Activated CD4-positive, alpha-beta T cell treated with anti-CD3 and anti-CD28 coated beads for 36 hours (primary cell): ENCODE data around the gene GARIN5A. TPM values are rescaled to one million over a fixed set of nuclear protein-coding genes. Genes with fewer than 3 reads are reported as not detected.

Source experiments
- ATAC-seq: fragments of 200-7000 bp; cut with Tn5 transposase; one replicate; pipeline ENCODE4 v1.10.0; 2021; ENCODE audit warnings: mild to moderate bottlenecking, moderate library complexity
- CTCF ChIA-PET: fragments of 350-600 bp; sonication (Branson Sonifier 250); formaldehyde crosslinking; loops from one replicate; lab custom pipeline; 2021; ENCODE audit warnings: antibody characterized with exemption; lab: Charles Lee
- POLR2A ChIA-PET: fragments of 350-600 bp; sonication (Branson Sonifier 250); formaldehyde crosslinking; loops from one replicate; lab custom pipeline; 2021; ENCODE audit warnings: antibody characterized with exemption, inconsistent platforms; lab: Charles Lee
- DNase-seq: peaks from one replicate; pipeline ENCODE4 v3.0.0-alpha.2; 2020
- H3K27ac Mint-ChIP-seq: one replicate; pipeline ENCODE4 v1.8.0; 2021; ENCODE audit warnings: mixed read lengths
- H3K27me3 Mint-ChIP-seq: one replicate; pipeline ENCODE4 v1.8.0; 2021; ENCODE audit warnings: mixed read lengths
- H3K36me3 Mint-ChIP-seq: one replicate; pipeline ENCODE4 v1.8.0; 2021; ENCODE audit warnings: low read depth, mixed read lengths
- H3K4me1 Mint-ChIP-seq: one replicate; pipeline ENCODE4 v1.8.0; 2021; ENCODE audit warnings: mixed read lengths
- H3K4me3 Mint-ChIP-seq: one replicate; pipeline ENCODE4 v1.8.0; 2021; ENCODE audit warnings: mild to moderate bottlenecking, moderate library complexity, mixed read lengths
- H3K9me3 Mint-ChIP-seq: one replicate; pipeline ENCODE4 v1.8.0; 2021; ENCODE audit warnings: low read depth, mixed read lengths
- intact Hi-C, 2 experiments: fragments of 100-400 bp; cut with DNase I in 1 of 2; cut with micrococcal nuclease in 1 of 2; formaldehyde crosslinking; loops; one replicate each; pipeline versions ENCODE4 v1.14.2 to v1.15.1; 2022 to 2024; cut with DNase I, micrococcal nuclease
- total RNA-seq, 2 experiments: library from RNA; stranded (reverse); gene quantifications; one replicate each; pipeline ENCODE4 v1.2.3, GENCODE V29; 2021

GARIN5A gene
- total RNA-seq, 2 experiments from 2014 or later, result 0.48 to 0.58 TPM

DNA sequence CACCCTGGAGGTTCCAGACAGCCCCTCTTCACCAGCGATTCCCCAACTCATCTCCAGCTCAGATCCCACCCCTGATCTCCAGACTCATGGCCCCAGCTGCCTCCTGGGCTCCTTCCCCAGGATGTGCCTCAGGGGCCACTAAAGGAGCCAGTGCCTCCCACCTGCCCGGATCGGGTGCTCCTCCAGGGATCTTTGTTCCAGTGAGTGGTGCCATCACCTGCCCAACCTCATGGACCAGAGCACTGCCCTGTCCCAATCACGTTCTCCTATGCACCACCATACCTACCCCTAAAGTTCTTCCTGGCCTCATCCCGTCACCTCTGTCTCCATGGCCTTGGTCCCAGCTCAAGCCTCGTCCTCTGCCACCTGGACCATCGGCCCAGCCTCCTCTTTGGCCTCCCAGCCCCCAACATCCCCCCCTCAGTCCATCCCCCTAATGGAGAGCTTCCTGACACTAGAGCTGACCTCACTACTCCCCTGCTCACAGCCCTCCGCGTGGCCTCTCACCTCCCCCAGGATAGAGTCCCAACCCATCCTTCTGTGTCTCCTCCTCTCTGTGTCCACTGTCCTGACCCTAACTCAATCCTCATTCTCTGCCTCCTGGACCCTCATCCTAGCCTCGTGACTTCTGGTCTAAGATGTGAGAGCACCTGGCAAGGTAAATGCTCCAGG is 8.8 kb upstream of the GARIN5A start:
- Mint-ChIP-seq H3K4me3 (no peak overlapping the region), H3K36me3 (peaks cover 22% of the 10 kb centered on the region), H3K27me3 (no peaks in the 10 kb centered on the region), H3K9me3 (peaks cover 3% of the 10 kb centered on the region), H3K4me1 (peaks cover 11% of the 10 kb centered on the region), H3K27ac (no peak overlapping the region)
- intact Hi-C loops, result loop anchor here in 1 of 2 experiments (5.0 kb wide), 1 partner anchor 72 kb away; no protein-coding TSS in a partner anchor
- DNase-seq (no peak), ATAC-seq (no peak)
- POLR2A ChIA-PET, result interaction anchor here (0.6 kb wide), 1 partner anchor 209 kb away, joined by 3 read pairs; no protein-coding TSS in a partner anchor
- CTCF ChIA-PET, result no interaction called here

DNA sequence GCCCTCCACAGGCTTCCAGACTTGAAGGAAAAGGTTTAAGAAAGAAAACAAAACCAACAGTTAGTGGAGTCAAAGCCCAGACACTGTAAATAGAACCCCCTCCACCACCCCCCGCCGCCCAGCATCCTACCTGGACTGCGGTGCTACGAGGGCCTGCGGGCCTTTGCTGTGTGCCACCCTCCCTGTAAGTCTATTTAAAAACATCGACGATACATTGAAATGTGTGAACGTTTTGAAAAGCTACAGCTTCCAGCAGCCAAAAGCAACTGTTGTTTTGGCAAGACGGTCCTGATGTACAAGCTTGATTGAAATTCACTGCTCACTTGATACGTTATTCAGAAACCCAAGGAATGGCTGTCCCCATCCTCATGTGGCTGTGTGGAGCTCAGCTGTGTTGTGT is 6.3 kb upstream of the GARIN5A start:
- Mint-ChIP-seq H3K27me3 (no peaks in the 10 kb centered on the region), H3K27ac (no peak overlapping the region), H3K36me3 (peaks cover 35% of the 10 kb centered on the region), H3K4me1 (peaks cover 14% of the 10 kb centered on the region), H3K9me3 (peaks cover 3% of the 10 kb centered on the region), H3K4me3 (no peak overlapping the region)
- POLR2A ChIA-PET, result interaction anchor here (0.6 kb wide), 1 partner anchor 60 kb away, joined by 3 read pairs; no protein-coding TSS in a partner anchor
- intact Hi-C loops, result no loop called here
- DNase-seq (no peak), ATAC-seq (no peak)
- CTCF ChIA-PET, result interaction anchor here (1.1 to 1.4 kb wide), 2 partner anchors 28 to 301 kb away, joined by 3 read pairs; partner anchors contain the start of gene JOSD2

DNA sequence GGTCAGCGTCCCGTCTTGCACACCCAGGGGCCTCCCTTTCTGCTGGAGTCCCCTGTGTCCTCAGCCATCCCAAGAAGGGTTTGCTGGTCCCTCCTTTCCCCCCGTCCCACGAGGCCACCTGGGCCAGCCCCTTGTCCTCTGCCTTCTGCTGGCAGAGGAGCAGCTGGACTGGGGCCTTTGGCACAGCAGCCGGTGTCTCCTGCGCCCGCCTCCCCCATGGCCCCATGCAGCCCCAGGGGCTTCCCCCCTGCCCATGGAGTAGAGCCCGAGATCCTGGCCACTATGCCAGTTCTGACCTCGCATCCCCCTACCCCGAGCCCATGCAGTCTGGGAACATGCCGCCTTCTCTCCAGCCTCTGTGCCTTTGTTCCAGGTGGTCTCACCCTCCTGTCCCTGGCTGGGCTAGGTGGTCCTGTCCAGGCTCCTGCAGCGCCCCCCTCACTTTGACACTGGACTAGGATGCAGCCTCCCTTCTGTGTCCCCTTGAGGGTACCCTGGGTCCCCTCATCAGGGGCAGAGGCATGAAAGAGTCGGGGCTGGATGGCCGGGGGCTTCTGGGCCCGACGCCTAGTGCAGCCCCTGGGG is 5.7 kb upstream of the GARIN5A start:
- intact Hi-C loops, result no loop called here
- POLR2A ChIA-PET, result interaction anchor here (0.6 kb wide), 1 partner anchor 59 kb away, joined by 3 read pairs; no protein-coding TSS in a partner anchor
- CTCF ChIA-PET, result no interaction called here
- Mint-ChIP-seq H3K4me3 (no peak overlapping the region), H3K9me3 (peaks cover 3% of the 10 kb centered on the region), H3K27ac (no peak overlapping the region), H3K36me3 (peaks cover 41% of the 10 kb centered on the region), H3K27me3 (no peaks in the 10 kb centered on the region), H3K4me1 (peaks cover 19% of the 10 kb centered on the region)
- no peak for ATAC-seq
- DNase-seq, result no peak

DNA sequence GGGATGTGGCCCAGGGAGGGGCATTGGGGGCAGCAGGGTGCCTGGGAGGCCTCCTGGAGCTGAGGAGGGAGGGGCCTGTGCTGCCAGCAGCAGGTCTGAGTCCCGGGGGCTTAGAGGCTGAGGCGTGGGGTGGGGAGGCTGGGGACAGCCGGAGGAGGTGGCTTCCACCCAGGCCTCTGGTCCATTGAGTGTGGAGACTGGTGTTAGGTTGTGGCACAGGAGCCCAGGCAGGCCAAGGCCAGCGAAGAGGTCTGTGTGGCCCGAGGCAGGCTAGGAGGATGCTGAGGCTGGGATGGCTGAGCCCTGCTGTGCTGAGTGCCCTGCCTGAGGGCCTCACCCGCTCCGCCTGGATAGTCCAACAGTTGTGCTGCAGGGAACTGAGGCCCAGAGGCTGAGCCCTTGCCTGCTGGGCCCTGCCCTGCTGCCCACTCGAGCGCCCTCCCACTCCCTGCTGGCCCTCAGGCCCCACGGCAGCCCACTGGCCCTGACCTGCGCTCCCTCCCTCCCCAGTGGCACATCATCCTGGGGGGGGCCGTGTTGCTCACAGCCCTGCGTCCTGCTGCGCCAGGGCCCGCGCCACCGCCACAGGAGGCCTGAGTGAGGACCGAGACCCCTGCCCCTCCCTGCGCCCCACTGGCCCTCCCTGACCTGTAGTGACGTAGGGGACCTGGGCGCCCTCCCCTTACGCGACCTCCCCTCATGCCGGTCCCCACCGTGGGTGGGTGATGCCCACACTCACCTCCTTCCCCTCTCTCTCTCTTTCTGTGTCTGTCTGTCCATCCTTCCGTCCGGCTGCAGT is 4.9 kb upstream of the GARIN5A start:
- DNase-seq (no peak), ATAC-seq (no peak)
- Mint-ChIP-seq H3K36me3 (peaks cover 39% of the 10 kb centered on the region), H3K27me3 (no peaks in the 10 kb centered on the region), H3K9me3 (no peaks in the 10 kb centered on the region), H3K4me3 (no peak overlapping the region), H3K4me1 (peaks cover 16% of the 10 kb centered on the region), H3K27ac (no peak overlapping the region)
- POLR2A ChIA-PET, result no interaction called here
- intact Hi-C loops, result no loop called here
- CTCF ChIA-PET, result no interaction called here

DNA sequence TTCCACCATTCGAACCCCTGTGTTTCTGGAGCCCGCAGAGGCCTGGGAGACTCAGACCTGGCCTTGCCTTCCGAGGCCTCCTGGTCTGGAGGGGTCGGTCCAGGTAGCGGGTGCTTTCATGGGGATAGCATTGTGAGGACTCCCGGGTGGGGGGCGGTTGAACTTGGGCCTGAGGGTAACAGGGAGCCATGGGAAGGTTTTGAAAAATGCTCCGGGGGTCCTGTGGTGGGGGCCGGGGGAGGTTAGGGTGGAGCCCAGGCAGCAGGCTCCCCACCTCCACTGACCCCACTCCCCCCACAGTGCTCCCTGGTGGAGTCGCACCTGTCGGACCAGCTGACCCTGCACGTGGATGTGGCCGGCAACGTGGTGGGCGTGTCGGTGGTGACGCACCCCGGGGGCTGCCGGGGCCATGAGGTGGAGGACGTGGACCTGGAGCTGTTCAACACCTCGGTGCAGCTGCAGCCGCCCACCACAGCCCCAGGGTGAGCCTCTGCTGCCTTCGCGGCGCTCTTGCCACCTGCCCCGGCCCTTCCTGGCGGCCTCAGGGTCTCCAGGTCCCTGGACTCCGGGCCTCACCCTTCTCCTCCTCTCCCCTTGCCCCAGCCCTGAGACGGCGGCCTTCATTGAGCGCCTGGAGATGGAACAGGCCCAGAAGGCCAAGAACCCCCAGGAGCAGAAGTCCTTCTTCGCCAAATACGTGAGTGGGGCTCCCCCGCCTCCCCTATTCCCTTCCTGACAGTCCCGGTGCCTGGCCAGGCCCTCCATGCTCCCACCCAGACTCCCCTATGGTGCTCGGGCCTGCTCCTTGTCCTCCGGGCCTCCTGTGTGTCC is 3.8 kb upstream of the GARIN5A start:
- ChIA-PET CTCF (no interaction called here), POLR2A (no interaction called here)
- Mint-ChIP-seq H3K27me3 (no peaks in the 10 kb centered on the region), H3K4me1 (peaks cover 18% of the 10 kb centered on the region), H3K36me3 (peaks cover 32% of the 10 kb centered on the region), H3K4me3 (no peak overlapping the region), H3K9me3 (no peaks in the 10 kb centered on the region), H3K27ac (no peak overlapping the region)
- DNase-seq, result no peak
- intact Hi-C loops, result no loop called here
- no peak for ATAC-seq

DNA sequence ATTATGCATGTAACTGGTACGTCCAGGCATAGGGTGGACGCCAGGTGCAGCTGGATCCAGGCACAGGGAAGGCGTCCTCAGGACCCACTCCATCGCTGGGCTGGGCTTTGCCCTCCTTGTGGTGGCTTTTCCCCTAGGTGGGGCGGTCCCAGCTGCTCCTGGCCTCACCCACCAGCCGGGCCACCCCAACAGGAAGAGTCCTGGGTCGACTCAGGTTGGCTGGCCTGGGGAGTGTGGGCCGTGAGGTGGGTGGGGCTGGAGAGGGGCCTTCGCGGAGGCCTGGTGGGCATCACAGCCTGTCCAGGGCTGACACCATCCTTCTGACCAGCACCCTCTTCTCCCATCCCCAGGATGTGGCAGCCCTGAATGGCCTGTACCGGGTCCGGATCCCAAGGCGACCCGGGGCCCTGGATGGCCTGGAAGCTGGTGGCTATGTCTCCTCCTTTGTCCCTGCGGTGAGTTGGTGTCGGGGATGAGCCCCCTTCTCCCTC is 3.2 kb upstream of the GARIN5A start:
- no peak overlapping the region for H3K27ac Mint-ChIP-seq
- DNase-seq, result no peak
- H3K36me3 Mint-ChIP-seq, result peaks cover 28% of the 10 kb centered on the region
- H3K9me3 Mint-ChIP-seq, result no peaks in the 10 kb centered on the region
- no peaks in the 10 kb centered on the region for H3K27me3 Mint-ChIP-seq
- H3K4me3 Mint-ChIP-seq, result no peak overlapping the region
- no peak for ATAC-seq
- intact Hi-C loops, result no loop called here
- CTCF ChIA-PET, result interaction anchor here (1.1 to 1.5 kb wide), 4 partner anchors 19 to 243 kb away, joined by 3 to 5 read pairs (median 4); partner anchors contain the start of gene POLD1
- H3K4me1 Mint-ChIP-seq, result peaks cover 18% of the 10 kb centered on the region
- POLR2A ChIA-PET, result no interaction called here

DNA sequence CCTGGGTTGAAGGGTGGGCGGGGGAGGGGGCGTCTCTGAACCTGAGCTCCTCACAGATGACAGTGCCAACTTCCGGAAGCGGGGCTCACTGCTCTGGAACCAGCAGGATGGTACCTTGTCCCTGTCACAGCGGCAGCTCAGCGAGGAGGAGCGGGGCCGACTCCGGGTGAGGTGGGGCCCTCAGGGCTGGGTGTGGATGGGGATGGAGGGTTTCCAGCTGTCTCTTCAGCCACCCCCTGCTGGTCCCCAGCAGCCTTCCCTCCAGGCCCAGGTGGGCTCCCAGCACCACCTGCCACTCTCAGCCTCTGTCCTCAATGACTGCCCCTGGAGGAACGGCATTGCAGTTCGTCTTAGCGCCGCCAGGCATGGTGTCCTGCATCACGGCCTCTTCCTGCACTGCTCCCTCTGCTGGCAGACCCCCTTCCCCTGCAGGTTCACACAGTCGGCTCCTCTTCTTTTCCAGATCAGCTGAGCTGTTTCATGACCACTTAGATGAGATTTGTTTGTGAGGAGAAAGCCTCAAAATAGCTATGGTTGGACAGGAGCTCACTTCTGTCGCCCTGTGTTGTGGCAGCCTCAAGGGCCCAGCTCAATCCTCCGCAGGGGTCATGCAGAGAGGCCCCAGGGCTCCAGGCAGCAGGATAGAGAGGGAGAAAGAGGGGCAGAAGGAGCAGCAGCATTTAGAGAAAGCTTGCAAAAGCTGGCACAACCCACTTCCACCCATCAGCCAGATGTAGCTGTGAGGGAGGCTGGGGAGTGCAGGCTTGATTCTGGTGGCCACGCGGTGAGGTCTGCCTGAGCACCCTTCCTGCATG is 2.5 kb upstream of the GARIN5A start:
- DNase-seq, result peak; percentile 54
- no peak overlapping the region for H3K4me3 Mint-ChIP-seq
- CTCF ChIA-PET, result interaction anchor here (0.6 to 1.5 kb wide), 7 partner anchors 18 to 466 kb away, joined by 3 to 5 read pairs (median 3); partner anchors contain the start of gene POLD1
- no peaks in the 10 kb centered on the region for H3K27me3 Mint-ChIP-seq
- intact Hi-C loops, result no loop called here
- peaks cover 28% of the 10 kb centered on the region for H3K36me3 Mint-ChIP-seq
- H3K4me1 Mint-ChIP-seq, result peaks cover 18% of the 10 kb centered on the region
- no peak for ATAC-seq
- POLR2A ChIA-PET, result interaction anchor here (0.6 kb wide), 1 partner anchor 144 kb away, joined by 3 read pairs; no protein-coding TSS in a partner anchor
- H3K27ac Mint-ChIP-seq, result no peak overlapping the region
- H3K9me3 Mint-ChIP-seq, result no peaks in the 10 kb centered on the region

DNA sequence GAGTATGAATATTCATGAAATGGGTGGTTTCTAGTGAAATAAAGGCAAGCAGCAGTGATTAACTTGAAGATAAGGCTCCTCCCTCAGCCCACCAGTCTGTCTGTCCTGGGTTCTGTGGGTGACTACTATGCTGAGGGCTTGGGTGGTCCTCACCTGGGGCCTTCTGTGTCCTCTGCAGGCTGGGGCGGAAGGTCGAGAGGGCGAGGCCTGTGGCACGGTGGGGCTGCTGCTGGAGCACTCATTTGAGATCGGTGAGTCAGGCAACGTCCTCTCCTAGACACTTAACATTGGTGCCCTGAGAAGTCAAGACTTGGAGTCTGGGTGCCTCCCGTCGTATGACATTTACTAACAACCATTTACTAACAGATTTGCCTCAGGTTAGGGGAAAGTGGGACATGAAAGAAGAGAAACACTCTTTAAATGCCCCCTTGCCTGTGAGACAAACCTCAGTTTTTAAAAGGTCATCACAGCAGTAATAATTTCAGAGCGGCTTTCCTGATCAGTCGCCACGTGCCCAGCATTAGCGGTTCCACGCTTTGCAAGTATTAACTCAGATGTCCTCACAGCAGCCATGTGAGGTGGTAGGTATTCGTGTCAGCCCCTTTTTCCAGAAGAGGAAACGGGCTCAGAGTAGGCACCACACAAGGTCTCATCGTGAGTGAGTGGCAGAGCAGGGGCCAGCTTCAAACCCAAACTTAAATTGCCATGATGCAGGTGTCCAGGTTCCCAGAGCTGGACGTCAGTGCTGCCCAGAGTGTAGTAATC is 1.3 kb upstream of the GARIN5A start:
- DNase-seq (no peak), ATAC-seq (no peak)
- CTCF ChIA-PET, result interaction anchor here (0.6 to 1.5 kb wide), 3 partner anchors 17 to 465 kb away, joined by 3 to 5 read pairs (median 3); no protein-coding TSS in a partner anchor
- H3K36me3 Mint-ChIP-seq, result peaks cover 22% of the 10 kb centered on the region
- no peaks in the 10 kb centered on the region for H3K27me3 Mint-ChIP-seq
- H3K4me1 Mint-ChIP-seq, result peaks cover 18% of the 10 kb centered on the region
- intact Hi-C loops, result no loop called here
- peak overlapping the region; percentile 44 for H3K27ac Mint-ChIP-seq
- H3K9me3 Mint-ChIP-seq, result no peaks in the 10 kb centered on the region
- peak overlapping the region; percentile 90 for H3K4me3 Mint-ChIP-seq
- POLR2A ChIA-PET, result interaction anchor here (0.6 kb wide), 2 partner anchors 143 to 324 kb away, joined by 3 to 4 read pairs; no protein-coding TSS in a partner anchor

DNA sequence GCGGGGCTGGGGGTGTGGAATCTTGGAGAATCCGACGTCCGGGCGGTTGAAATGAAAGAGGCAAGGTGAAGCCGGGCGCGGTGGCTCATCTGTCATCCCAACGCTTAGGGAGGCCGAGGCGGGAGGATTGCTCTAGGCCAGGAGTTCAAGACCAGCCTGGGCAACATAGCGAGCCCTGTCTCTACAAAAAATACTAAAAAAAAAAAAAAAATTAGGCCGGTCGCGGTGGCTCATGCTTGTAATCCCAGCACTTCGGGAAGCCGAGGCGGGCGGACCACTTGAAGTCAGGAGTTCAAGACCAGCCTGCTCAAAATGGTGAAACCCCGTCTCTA is 225 bp upstream of the GARIN5A start:
- Mint-ChIP-seq H3K27me3 (no peaks in the 10 kb centered on the region), H3K4me3 (peak overlapping the region; percentile 90), H3K36me3 (peaks cover 20% of the 10 kb centered on the region), H3K4me1 (peaks cover 18% of the 10 kb centered on the region), H3K27ac (peak overlapping the region; percentile 84), H3K9me3 (no peaks in the 10 kb centered on the region)
- DNase-seq, result no peak
- CTCF ChIA-PET, result no interaction called here
- intact Hi-C loops, result loop anchor here (1.0 kb wide), 9 partner anchors 34 to 327 kb away; partner anchors contain the start of genes JOSD2 (in 2 of the 2), NR1H2 (in 1 of the 2) and POLD1 (in 1 of the 2)
- ATAC-seq, result no peak
- POLR2A ChIA-PET, result no interaction called here
